Head of caudate nucleus (tissue), 42 donors: ENCODE data around the gene FAM78A.
"Not testable (repeated sequence)": the region's sequence is repeated elsewhere in the genome, so short reads cannot be mapped to it uniquely, and the experiment has no call there.

ENCODE experiments used
- DNase-seq, 42 donors: peaks; one replicate each; pipeline versions ENCODE4 v3.0.0 to v3.0.0-alpha.2; 2020 to 2021; ENCODE audit warnings: mixed read lengths in 7 of 42
- intact Hi-C: fragments of 100-400 bp; cut with DNase I; formaldehyde crosslinking; loops from one replicate; pipeline ENCODE4 v1.15.0; 2022

FAM78A gene

DNA sequence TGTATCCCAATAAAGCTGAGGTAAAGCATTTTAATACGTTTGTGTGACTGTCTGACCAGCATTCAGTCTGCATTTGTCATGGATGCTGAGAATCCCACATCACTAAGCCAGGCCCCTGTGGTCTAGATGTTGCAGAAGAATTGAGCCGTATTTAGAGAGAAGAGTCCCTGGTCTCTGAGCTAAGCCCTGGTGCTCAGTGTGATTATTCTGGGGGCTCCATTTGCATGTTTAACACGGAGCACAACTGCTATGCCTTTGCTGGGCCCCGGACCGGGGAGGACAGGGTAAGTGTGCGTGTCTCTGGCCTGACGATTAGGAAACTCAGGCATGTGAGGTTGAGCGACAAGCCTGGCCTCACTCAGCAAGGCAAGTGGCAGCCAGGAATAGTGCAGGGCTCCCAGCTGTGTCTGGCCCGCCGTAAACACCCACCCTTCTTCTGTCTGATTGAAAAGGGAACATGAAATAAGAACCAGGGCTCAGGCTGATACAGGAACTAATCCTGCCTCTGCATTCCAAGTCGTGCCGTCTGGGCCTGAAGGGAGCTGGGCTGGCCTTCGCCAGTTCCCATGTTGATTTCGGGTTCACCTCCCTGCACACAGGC is 22.3 kb downstream of the FAM78A start:
- peak in 24 of 42 donors; percentile 35 to 75 (median 54) for DNase-seq
- intact Hi-C loops, result no loop called here

DNA sequence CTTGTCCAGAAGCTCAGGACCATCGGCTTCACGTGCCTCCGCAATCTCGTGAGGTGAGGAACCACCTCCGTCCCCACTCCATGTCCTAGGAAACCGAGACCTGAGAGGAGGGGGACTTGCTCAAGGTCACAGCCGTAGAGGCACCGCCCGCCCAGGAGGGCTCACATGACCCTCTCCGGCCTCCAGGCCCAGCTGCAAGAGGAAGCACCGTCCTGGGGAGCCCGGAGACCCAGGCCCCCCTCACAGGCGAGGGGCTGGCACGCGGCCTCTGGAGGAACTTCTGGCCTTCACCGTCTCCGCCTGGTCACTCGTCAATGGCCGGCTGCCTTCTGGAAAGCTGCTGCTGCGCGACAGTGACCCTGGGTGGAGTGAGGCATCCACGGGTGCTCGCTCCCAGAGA is 24.2 kb downstream of the FAM78A start:
- intact Hi-C loops, result no loop called here
- peak in 1 of 42 donors; percentile 51 for DNase-seq

- intact Hi-C loops, result no loop called here
- no peak for DNase-seq
Observed at GRCh38 chr9:131246618-131247017, 29.7 kb downstream of the FAM78A start.

GRCh38 chr9:131244331-131244730 is 32.0 kb downstream of the FAM78A start:
- DNase-seq, result peak in 1 of 42 donors; percentile 30
- intact Hi-C loops, result not testable (repeated sequence)

DNA sequence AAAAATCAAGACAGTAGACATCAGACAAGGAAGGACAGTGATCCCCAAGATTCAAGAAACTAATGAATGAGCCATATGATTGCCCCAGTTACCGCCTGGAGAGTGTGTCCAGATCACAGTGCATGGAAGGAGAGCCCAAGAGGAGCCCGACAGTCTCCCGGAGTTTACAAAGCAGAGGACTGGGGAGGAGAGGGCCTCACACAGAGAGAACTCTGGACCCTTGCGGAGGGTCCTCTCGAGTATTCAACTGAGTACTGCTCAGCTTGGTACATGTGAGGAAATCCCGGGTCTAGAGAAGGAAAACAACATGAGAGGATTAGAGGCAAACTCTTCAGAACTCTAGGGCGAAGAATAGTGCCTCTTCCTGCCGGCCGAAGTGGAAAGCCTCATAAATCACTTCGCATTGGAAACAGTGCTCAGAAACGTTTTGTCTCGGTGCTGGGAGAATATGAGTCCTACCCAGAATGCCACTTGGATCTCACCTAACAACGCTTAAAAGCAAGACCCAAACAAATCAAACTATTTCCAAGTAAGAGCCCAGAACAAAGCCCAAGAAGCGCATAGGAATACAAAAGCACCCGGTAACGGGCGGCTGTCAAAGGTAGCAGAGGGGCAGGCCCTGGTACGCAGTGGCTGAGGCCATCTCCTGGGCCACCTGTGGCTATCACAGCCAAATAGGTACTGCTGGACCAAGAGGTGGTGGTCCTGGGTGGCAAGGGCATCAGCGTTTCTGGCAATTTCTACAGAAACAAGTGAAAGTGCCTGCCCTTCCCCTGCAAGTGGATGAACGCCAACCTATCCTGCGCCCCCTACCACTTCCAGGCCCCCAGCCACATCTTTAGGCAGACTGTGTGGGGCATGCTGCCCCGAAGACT is 36.0 kb downstream of the FAM78A start:
- peak in 1 of 42 donors; percentile 12 for DNase-seq
- intact Hi-C loops, result no loop called here

DNA sequence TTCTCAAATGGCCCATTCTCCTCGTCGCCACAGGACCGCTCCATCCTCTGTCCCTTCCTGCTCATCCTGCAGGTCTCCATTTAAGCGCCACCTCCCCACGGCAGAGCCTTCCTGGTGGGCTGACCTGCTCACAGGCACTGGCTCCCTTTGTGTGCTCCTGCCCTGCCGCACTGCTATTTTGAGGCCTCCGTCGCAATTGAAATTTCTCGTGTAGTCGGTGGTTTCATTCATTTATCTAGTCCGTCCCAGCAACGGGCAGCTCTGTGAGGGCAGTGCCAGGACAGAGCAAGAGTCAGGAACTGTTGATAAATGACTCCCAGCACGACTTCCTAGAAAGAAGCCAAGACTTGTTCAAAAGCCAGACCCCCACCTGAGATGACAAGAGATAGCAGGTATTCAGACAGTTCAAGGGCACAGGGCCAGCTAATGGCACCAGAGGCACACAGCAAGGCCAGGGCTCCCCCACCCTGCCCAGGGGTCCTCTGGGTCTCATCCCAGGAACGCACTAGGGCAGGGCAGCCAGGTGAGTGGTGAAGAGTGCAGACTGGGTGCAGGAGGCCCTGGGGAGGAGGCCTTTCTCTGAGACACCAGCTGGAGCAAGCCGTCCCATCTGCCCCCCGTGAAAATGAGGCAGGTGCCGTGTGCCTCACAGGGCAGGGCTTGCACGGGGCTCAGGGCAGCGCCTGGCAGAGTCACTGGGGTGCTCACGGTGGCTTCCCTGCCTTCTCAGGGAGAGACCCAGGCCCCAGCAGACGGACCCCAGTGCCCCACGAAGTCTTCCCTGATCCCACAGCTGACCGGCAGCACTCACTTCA is 36.9 kb downstream of the FAM78A start:
- peak in 1 of 42 donors; percentile 26 for DNase-seq
- intact Hi-C loops, result no loop called here

- intact Hi-C loops, result no loop called here
- peak in 13 of 42 donors; percentile 12 to 56 (median 31) for DNase-seq
Observed at GRCh38 chr9:131238402-131239021, 37.8 kb downstream of the FAM78A start.

- peak in 41 of 42 donors; percentile 15 to 75 (median 51) for DNase-seq
- intact Hi-C loops, result no loop called here
Observed at GRCh38 chr9:131237931-131238401, 38.3 kb downstream of the FAM78A start.

- intact Hi-C loops, result no loop called here
- peak in 1 of 42 donors; percentile 18 for DNase-seq
Observed at GRCh38 chr9:131237291-131237690, 39.0 kb downstream of the FAM78A start.

DNA sequence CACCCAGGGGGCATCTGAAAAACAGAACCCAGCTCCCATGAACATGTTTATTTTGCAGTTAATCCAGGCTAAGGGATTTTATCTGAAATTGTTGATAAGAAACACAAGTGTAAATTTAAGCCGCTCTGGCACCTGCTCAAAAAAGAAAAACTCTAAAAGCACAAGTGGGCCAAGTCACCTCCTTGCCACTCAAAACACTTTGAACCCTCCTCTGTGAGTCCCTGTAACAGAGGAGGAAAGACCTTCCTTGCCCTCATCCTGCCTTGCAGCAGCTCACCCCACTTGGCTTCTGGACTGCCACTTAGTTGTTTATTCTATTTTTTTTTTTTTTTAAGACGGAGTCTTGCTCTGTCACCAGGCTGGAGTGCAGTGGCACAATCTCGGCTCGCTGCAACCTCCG is 39.5 kb downstream of the FAM78A start:
- intact Hi-C loops, result no loop called here
- no peak for DNase-seq

DNA sequence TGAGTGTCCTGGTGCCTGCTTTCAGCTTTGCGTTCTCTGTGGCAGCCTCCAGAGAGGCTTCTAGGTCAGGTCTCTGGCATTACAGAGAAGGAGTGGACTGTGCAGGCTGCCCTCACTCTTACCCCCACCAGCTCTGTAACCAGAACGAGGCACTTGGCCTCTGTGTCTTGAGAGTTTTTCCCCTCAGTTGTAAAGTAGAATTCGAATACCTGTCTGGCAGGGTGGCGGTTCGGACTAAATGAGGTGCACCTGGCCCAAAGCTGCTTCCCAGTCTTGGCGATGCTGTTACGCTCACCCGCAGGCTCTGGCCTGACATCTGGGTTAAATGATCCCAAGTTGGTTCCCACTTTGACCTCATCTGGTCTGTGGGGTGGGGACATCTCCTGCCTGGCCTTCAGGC is 40.1 kb downstream of the FAM78A start:
- DNase-seq, result no peak
- intact Hi-C loops, result no loop called here

DNA sequence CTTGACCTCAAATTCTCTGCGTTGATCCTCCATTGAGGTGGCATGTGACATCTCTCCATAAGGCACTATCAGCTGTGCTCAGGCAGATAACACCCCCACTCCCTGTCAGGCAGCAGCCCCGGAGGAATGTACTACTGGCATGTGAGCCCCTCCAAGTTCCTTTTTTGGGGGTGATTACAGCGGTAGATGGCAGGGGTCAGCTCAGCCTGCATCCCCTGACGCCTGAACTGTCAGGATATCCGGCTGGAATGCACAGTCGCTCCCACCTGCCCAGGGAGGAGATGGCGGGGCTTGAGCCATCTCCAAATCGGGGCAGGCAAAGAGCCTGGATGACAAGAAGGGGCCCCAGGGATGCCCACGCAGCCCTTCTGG is 40.8 kb downstream of the FAM78A start:
- intact Hi-C loops, result no loop called here
- no peak for DNase-seq

DNA sequence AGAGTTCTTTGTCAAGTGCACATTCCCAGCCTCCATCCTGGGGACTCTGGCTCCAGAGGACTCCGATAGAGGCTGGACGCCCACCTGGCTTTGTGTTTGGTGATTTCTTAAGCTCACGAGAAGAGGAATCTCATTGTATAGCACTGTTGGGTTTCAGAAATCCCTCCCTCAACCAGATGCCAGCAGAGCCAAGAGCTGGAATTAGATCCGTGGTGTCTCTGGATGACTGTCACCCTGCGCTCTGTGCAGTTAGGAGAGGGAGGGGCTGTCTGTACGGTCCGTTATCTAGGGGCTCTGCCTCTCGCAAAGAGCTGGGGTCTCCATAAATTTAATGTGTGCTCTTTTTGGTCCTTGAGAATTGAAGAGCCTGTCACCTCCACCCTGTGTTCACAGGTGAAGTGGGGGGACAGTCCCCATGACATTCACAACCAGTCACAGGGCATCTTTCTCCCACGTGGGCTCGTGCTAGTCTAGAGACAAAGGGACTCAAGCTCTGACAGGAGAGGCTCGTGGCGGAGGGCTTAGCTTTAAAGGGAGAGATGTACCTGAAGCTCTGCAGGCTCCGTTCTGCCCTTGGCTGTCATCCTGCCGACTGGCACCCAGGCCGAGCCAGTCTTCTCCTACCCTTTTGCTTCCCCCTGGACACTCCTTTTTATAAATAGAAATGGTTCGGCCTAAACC is 41.4 kb downstream of the FAM78A start:
- intact Hi-C loops, result no loop called here
- no peak for DNase-seq

DNA sequence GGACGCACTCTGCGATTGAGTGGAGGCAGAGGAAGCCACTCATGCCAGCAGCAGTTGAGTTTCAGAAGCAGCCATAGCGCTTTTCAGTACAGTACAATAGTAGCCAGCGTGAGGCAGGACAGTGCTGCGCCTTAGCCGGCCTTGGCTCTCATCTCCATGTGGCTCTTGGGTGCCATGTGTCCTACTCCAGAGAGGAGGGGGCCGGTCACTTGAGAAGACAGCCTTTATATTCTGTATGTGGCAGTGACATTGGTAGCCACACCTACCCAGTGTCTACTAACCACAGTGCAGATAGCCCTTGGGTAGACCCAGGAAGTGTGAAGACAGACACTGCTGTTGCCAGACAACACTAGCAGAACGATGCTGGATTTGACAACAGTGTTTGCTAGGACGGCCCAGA is 42.3 kb downstream of the FAM78A start:
- no peak for DNase-seq
- intact Hi-C loops, result no loop called here

- intact Hi-C loops, result no loop called here
- no peak for DNase-seq
Observed at GRCh38 chr9:131233556-131233955, 42.8 kb downstream of the FAM78A start.

- peak in 1 of 42 donors; percentile 0 for DNase-seq
- intact Hi-C loops, result no loop called here
Observed at GRCh38 chr9:131228988-131229387, 47.3 kb downstream of the FAM78A start.

GRCh38 chr9:131227959-131228460 is 48.3 kb downstream of the FAM78A start:
- intact Hi-C loops, result no loop called here
- DNase-seq, result peak in 2 of 42 donors; percentile 31 to 34
